HepG2 (cell line): ENCODE results near the gene LCN1. TPM values are rescaled to one million over a fixed set of nuclear protein-coding genes. Genes with fewer than 3 reads are reported as not detected.
A peak's percentile ranks its signal among the peaks of the same experiment; 100 is the strongest.
"Not testable (repeated sequence)": the region's sequence is repeated elsewhere in the genome, so short reads cannot be mapped to it uniquely, and the experiment has no call there.

Experiments
- ATAC-seq: fragments of 200-7000 bp; cut with Tn5 transposase; 3 replicates; pipeline ENCODE4 v1.9.1; 2020; ENCODE audit warnings: mild to moderate bottlenecking, moderate library complexity
- BruUV-seq: library from RNA; stranded (reverse); fragments of 400-500 nt; replicated peaks from 2 replicates; lab custom pipeline; 2021; lab: Mats Ljungman, UMichigan
- CTCF ChIA-PET: fragments of 300-600 bp; formaldehyde crosslinking; extraction: SDS; loops from one replicate; lab custom pipeline; 2021; ENCODE audit warnings: low total read pairs, inconsistent platforms, low intra/inter-chr PET ratio; lab: Yijun Ruan, JAX
- POLR2A ChIA-PET: fragments of 350-600 bp; sonication (Branson Sonifier 250); formaldehyde crosslinking; loops from one replicate; lab custom pipeline; 2020; ENCODE audit warnings: antibody characterized with exemption, inconsistent platforms; lab: Yijun Ruan, JAX
- DNase-seq: peaks from one replicate; pipeline ENCODE4 v3.0.0-alpha.2; 2015; ENCODE audit warnings: low spot score
- FAIRE-seq: peaks from 3 replicates; lab custom pipeline; 2011; peaks lifted over from hg19 to GRCh38; lab: Jason Lieb, UNC
- H2AFZ ChIP-seq: one replicate; pipeline ENCODE4 v1.6.1; 2011; ENCODE audit warnings: low read length, inconsistent platforms
- H3K27ac ChIP-seq: fragments of 300-600 bp; 3 replicates; pipeline ENCODE4 v1.8.0; 2011; ENCODE audit warnings: mixed run types, mild to moderate bottlenecking, mixed read lengths, low read length, inconsistent platforms; ENCODE audit not compliant: insufficient read depth; ENCODE audit errors: extremely low read length
- H3K27me3 ChIP-seq, 2 experiments: fragments of 200-600 bp in 1 of 2; 2 replicates in 1 of 2; 3 replicates in 1 of 2; pipeline versions ENCODE4 v1.6.0 to v1.8.0; 2011; ENCODE audit warnings: low read length in 2 of 2, mild to moderate bottlenecking in 2 of 2, moderate library complexity in 2 of 2, inconsistent platforms in 1 of 2; ENCODE audit not compliant: insufficient read depth in 2 of 2, control insufficient read depth in 1 of 2
- H3K36me3 ChIP-seq, 2 experiments: fragments of 200-600 bp in 1 of 2; replicated peaks in 1 of 2; 2 replicates in 1 of 2; 3 replicates in 1 of 2; pipeline versions ENCODE4 v1.5.1 to v1.8.0; 2011; ENCODE audit warnings: low read length in 2 of 2, inconsistent platforms in 1 of 2; ENCODE audit not compliant: insufficient read depth in 2 of 2, control insufficient read depth in 1 of 2
- H3K4me1 ChIP-seq: 2 replicates; pipeline ENCODE4 v1.5.1; 2012; ENCODE audit warnings: low read length, inconsistent platforms; ENCODE audit not compliant: insufficient read depth
- H3K4me2 ChIP-seq: 2 replicates; pipeline ENCODE4 v1.6.0; 2011; ENCODE audit warnings: low read depth, low read length, inconsistent platforms
- H3K4me3 ChIP-seq, 3 experiments: fragments of 200-600 bp in 1 of 3; sonication (generic), shearing (Covaris generic) in 1 of 3; replicated peaks in 1 of 3; 2 replicates each; pipeline ENCODE4 v1.5.1; 2011 to 2016; ENCODE audit warnings: low read length in 3 of 3, inconsistent platforms in 2 of 3, low read depth in 2 of 3, mild to moderate bottlenecking in 2 of 3, control low read depth in 1 of 3, mixed read lengths in 1 of 3; ENCODE audit not compliant: insufficient read depth in 1 of 3
- H3K79me2 ChIP-seq: one replicate; pipeline ENCODE4 v1.6.1; 2011; ENCODE audit warnings: low read length, inconsistent platforms; ENCODE audit not compliant: insufficient read depth
- H3K9ac ChIP-seq: 2 replicates; pipeline ENCODE4 v1.6.0; 2011; ENCODE audit warnings: mild to moderate bottlenecking, low read depth, low read length, inconsistent platforms; ENCODE audit not compliant: insufficient read depth
- H3K9me3 ChIP-seq: 2 replicates; pipeline ENCODE4 v1.5.1; 2012; ENCODE audit warnings: mild to moderate bottlenecking, low read length
- H4K20me1 ChIP-seq: 2 replicates; pipeline ENCODE4 v1.6.0; 2011; ENCODE audit warnings: inconsistent platforms, mild to moderate bottlenecking, low read length, moderate library complexity; ENCODE audit not compliant: insufficient read depth
- CREB1 ChIP-seq, 2 experiments: fragments of 450-650 bp in 1 of 2; IDR thresholded peaks; 2 replicates each; pipeline ENCODE4 v1.6.1; 2016 to 2017; ENCODE audit warnings: control low read depth in 1 of 2, mild to moderate bottlenecking in 1 of 2, missing compliant biosample characterization in 1 of 2, missing genetic modification characterization in 1 of 2
- FOSL2 ChIP-seq: sonication (generic); formaldehyde crosslinking; IDR thresholded peaks from 2 replicates; pipeline ENCODE4 v1.4.0; 2020; ENCODE audit warnings: missing genetic modification reagents
- FOXA3 ChIP-seq: IDR thresholded peaks from 2 replicates; pipeline ENCODE4 v1.6.1; 2016; ENCODE audit warnings: missing genetic modification reagents, missing compliant biosample characterization
- ZNF143 ChIP-seq: sonication (generic); formaldehyde crosslinking; IDR thresholded peaks from 2 replicates; pipeline ENCODE4 v1.4.0; 2020; ENCODE audit warnings: missing genetic modification reagents
- ZNF3 ChIP-seq: IDR thresholded peaks from 2 replicates; pipeline ENCODE4 v1.7.0; 2017; ENCODE audit warnings: inconsistent platforms
- ZNF569 ChIP-seq: sonication (generic); formaldehyde crosslinking; IDR thresholded peaks from 2 replicates; pipeline ENCODE4 v1.5.0; 2020; ENCODE audit warnings: mild to moderate bottlenecking, missing genetic modification reagents, moderate library complexity, borderline replicate concordance
- WGBS: methylation state at CpG from one replicate; pipeline ENCODE4 v1.1.6; 2017; ENCODE audit warnings: low lambda C conversion rate; 5-methylcytosine and 5-hydroxymethylcytosine counted together
- in situ Hi-C: cut with HindIII; loops from 2 replicates; pipeline ENCODE4 v1.10.0; 2017; ENCODE audit warnings: low pct_unique_long_range_greater_than_20kb; ENCODE audit not compliant: extremely low pct_ligation_motif_present
- intact Hi-C: fragments of 100-400 bp; cut with micrococcal nuclease; formaldehyde crosslinking; loops from one replicate; pipeline ENCODE4 v1.10.0; 2022; ENCODE audit not compliant: unreplicated experiment
- polyA plus RNA-seq, 8 experiments: library from polyadenylated mRNA; depleted of rRNA in 3 of 8; stranded (reverse) in 7 of 8; unstranded in 1 of 8; fragments of >200 nt; fragmentation: Illumina TruSeq in 4 of 8; extraction: Trizol in 4 of 8; gene quantifications; 2 replicates each; pipeline versions ENCODE4 v1.2.1 to v1.2.3, GENCODE V29; 2011 to 2016; ENCODE audit warnings: low read depth in 4 of 8, missing spikeins in 1 of 8, mixed read lengths in 1 of 8; ENCODE audit not compliant: insufficient read depth in 1 of 8
- total RNA-seq, 5 experiments: library from RNA; depleted of rRNA; stranded (reverse); fragments of >200 nt; fragmentation: Illumina TruSeq; extraction: Trizol; gene quantifications; 2 replicates each; pipeline ENCODE4 v1.2.3, GENCODE V29; 2016; ENCODE audit warnings: low read depth in 1 of 5
- TF ChIP-seq, protein P1 (sequence below): sonication (generic); formaldehyde crosslinking; IDR thresholded peaks from 2 replicates; pipeline ENCODE4 v1.8.0; 2022; ENCODE audit warnings: missing genetic modification reagents, mild to moderate bottlenecking, borderline replicate concordance
- TF ChIP-seq, protein P2 (sequence below): sonication (generic); formaldehyde crosslinking; IDR thresholded peaks from 2 replicates; pipeline ENCODE4 v1.4.0; 2020; ENCODE audit warnings: low read depth, missing genetic modification reagents

LCN1 gene
- total and polyA plus RNA-seq, 2 of the 13 experiments (the other 11 are each of a cell fraction or from before 2014, with no cell fraction given), result not detected

DNA sequence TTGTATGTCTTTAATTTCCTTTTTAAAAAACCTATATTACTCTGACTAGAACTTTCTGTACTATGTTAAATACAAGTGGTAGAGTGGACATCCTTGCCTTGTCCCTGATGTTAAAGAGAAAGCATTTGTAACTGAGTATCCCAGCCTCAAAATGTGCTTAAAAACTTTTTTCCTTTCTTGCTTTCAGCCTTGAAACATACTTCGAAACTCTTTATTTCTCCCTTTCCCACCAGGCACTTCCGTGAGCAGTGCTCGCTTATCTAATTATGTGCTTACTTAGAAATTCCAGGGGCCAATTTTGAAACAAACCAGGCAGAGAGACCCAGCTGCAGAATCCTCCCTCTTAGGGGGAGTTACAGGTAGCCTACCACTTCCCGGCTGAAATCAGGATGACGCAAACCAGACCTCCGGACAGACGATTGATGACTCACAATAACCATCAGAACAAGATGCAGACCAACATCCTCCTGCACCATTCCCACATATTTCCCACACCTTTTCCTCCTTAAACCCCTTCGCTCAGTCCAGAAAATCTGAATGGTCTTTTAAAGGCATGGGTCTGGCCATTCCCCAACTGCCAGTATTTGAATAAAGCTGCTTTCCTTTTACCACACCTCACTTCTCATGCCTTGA lies 22.1 kb downstream of the LCN1 start:
- H3K9me3 ChIP-seq; ATAC-seq; H3K4me1 ChIP-seq; BruUV-seq; POLR2A ChIA-PET; H2AFZ ChIP-seq; H3K36me3 ChIP-seq; FAIRE-seq; H3K4me3 ChIP-seq; H3K9ac ChIP-seq; H3K79me2 ChIP-seq; CTCF ChIA-PET; in situ Hi-C loops; H3K4me2 ChIP-seq; intact Hi-C loops; DNase-seq; H3K27ac ChIP-seq; H4K20me1 ChIP-seq; TF ChIP-seq CREB1 (CRISPR knock-in tag; IDR thresholded peaks at IDR 0.05): not testable (repeated sequence)
- H3K27me3 ChIP-seq, result peaks cover 3 to 24% of the 10 kb centered on the region in 2 experiments; a peak in 3 of 5 replicates
- TF ChIP-seq CREB1 (IDR thresholded peaks at IDR 0.05), result peak; percentile 40; the same call in 1 of the 2 replicates
- peak; percentile 71 for TF ChIP-seq FOSL2 (CRISPR knock-in tag)
- 18% methylated on average over 8 of the region's 8 CpGs for WGBS

DNA sequence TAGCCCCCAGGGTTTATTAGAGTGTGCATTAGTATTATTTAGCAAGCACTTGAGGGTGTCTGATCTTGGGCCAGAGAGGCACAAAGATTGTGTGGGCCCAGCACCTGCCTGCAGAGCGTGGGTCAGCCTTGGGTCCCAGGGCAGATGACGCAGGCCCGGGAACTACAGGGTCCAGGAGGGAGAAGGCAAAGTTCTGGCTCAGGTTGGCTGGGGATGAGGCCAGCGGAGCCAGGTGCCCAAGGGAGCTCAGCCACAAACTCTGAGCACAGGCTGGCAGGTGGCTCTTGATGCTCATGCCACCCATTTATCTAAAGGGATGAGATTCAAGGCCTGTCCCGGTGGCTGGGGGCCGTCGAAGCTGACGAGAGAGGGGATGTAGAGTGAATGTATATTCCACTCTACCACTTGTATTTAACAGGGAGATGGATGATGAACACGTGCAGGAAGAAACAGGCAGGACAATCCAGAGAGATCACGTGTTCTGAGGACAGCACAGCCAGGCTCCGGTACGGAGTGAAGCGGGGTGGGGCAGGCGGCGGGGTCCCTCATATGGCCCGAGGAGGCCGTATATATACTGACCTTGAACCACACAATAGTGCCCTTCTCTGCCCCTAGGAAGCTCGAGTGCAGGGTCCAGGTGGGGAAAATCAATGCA lies 23.9 kb downstream of the LCN1 start:
- no peak overlapping the region for H3K27ac ChIP-seq
- FAIRE-seq (no peak), ATAC-seq (no peak; the same call in 2 of the 3 replicates), DNase-seq (no peak)
- no peak overlapping the region for H2AFZ ChIP-seq
- H3K9me3 ChIP-seq, result no peaks in the 10 kb centered on the region
- no peak overlapping the region for H3K9ac ChIP-seq
- no peaks in the 10 kb centered on the region for H3K79me2 ChIP-seq
- intact Hi-C loops, result no loop called here
- no peaks in the 10 kb centered on the region for H3K36me3 ChIP-seq
- H3K4me3 ChIP-seq, result no peak overlapping the region
- peaks cover 3 to 18% of the 10 kb centered on the region in 2 experiments; a peak in 4 of 5 replicates for H3K27me3 ChIP-seq
- ChIA-PET CTCF (no interaction called here), POLR2A (no interaction called here)
- H4K20me1 ChIP-seq, result no peaks in the 10 kb centered on the region
- in situ Hi-C loops, result no loop called here
- no TSS peak for BruUV-seq
- H3K4me2 ChIP-seq, result no peak overlapping the region
- WGBS, result 9% methylated on average over 12 of the region's 18 CpGs
- no peaks in the 10 kb centered on the region; the same call in 1 of the 2 replicates for H3K4me1 ChIP-seq
- TF ChIP-seq, protein P1, sequence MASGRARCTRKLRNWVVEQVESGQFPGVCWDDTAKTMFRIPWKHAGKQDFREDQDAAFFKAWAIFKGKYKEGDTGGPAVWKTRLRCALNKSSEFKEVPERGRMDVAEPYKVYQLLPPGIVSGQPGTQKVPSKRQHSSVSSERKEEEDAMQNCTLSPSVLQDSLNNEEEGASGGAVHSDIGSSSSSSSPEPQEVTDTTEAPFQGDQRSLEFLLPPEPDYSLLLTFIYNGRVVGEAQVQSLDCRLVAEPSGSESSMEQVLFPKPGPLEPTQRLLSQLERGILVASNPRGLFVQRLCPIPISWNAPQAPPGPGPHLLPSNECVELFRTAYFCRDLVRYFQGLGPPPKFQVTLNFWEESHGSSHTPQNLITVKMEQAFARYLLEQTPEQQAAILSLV (CRISPR knock-in tag), result no peak
- TF ChIP-seq, protein P2, sequence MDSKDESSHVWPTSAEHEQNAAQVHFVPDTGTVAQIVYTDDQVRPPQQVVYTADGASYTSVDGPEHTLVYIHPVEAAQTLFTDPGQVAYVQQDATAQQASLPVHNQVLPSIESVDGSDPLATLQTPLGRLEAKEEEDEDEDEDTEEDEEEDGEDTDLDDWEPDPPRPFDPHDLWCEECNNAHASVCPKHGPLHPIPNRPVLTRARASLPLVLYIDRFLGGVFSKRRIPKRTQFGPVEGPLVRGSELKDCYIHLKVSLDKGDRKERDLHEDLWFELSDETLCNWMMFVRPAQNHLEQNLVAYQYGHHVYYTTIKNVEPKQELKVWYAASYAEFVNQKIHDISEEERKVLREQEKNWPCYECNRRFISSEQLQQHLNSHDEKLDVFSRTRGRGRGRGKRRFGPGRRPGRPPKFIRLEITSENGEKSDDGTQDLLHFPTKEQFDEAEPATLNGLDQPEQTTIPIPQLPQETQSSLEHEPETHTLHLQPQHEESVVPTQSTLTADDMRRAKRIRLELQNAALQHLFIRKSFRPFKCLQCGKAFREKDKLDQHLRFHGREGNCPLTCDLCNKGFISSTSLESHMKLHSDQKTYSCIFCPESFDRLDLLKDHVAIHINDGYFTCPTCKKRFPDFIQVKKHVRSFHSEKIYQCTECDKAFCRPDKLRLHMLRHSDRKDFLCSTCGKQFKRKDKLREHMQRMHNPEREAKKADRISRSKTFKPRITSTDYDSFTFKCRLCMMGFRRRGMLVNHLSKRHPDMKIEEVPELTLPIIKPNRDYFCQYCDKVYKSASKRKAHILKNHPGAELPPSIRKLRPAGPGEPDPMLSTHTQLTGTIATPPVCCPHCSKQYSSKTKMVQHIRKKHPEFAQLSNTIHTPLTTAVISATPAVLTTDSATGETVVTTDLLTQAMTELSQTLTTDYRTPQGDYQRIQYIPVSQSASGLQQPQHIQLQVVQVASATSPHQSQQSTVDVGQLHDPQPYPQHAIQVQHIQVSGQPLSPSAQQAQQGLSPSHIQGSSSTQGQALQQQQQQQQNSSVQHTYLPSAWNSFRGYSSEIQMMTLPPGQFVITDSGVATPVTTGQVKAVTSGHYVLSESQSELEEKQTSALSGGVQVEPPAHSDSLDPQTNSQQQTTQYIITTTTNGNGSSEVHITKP (CRISPR knock-in tag), result no peak
- no peak for TF ChIP-seq FOXA3 (CRISPR knock-in tag)
- TF ChIP-seq ZNF3 (CRISPR knock-in tag), result no peak
- no peak for TF ChIP-seq ZNF569 (CRISPR knock-in tag)
- no peak for TF ChIP-seq ZNF143
